HG03442 (cell line): Measurements from ENCODE around the gene IL17RB.

Source experiments
- ATAC-seq: cut with Tn5 transposase; IDR thresholded peaks from one replicate; pipeline ENCODE4 v1.9.1; 2021; ENCODE audit warnings: mild to moderate bottlenecking, moderate library complexity; ENCODE audit not compliant: unreplicated experiment

Gene IL17RB, protein sequence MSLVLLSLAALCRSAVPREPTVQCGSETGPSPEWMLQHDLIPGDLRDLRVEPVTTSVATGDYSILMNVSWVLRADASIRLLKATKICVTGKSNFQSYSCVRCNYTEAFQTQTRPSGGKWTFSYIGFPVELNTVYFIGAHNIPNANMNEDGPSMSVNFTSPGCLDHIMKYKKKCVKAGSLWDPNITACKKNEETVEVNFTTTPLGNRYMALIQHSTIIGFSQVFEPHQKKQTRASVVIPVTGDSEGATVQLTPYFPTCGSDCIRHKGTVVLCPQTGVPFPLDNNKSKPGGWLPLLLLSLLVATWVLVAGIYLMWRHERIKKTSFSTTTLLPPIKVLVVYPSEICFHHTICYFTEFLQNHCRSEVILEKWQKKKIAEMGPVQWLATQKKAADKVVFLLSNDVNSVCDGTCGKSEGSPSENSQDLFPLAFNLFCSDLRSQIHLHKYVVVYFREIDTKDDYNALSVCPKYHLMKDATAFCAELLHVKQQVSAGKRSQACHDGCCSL

GRCh38 chr3:53846134-53846850 lies at the start of gene IL17RB, which contains the start of gene CHDH:
TSS of gene IL17RB (plus strand) at chr3:53846568. CDS start at chr3:53846589, 21 bp downstream.
TSS of gene CHDH (minus strand) at chr3:53846419. CDS start at chr3:53824008, 22,411 bp downstream.
- ATAC-seq, result peak; percentile 33

DNA sequence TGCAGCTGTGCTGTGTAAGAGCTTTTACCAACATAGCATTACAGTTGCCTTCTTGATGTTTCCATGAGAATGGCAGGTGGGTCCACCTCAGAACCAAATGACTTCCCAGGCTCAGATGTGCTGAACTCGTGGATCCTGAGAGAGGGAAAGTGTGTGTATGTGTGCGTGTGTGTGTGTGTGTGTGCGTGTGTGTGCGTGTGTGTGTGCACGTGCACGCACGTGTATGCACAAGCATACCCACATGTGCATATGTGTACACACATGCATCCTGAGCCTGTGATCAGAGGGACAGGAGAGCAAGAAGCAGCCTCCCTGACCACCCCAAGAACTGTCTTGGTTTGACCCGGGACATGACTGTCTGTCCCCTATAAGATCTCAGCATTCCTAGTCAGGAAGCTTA lies 48.2 kb upstream of the IL17RB start:
- ATAC-seq, result no peak

- no peak for ATAC-seq
These were observed 47.0 kb upstream of the IL17RB start for GRCh38 chr3:53799338-53799865.

DNA sequence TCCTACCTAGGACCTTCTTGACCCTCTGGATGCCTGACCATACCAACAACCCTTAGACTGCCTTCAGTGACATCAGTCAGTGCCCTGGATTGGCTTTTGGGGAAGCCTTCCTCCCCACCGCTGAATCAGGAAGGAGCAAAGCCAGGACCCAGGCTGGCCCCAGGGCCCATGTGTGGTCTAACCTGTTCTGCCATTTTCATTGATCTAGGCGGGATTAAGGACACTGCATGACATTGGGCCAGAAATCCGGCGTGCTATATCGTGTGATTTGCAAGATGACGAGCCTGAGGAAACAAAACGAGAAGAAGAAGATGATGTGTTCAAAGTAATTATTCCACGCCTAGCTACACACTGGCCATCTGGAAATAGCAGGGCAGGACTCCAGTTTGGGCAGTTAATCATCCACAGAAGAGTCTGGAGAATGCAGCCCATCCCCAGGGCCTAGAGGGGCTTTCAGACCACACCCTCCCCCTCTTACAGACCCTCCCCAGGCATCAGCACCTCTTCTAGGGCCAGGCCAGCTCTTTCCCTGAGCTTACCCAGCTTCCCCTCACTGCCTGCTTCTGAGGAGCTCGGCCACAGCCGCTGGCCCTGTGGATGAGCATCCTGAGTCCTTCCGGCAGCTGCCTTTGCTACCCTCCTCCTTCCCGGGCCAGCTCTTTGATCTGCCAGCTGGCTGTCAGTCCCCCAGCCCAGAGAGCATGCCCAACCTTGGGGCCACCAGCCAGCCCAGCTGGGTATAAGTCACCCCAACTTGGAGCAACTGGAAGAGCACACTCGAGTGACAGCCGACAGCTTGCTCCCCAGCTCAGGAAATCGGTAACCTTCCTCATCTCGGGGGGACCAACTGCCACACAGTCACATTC lies 46.1 kb upstream of the IL17RB start:
- no peak for ATAC-seq

GRCh38 chr3:53801319-53801718 lies 45.0 kb upstream of the IL17RB start:
- no peak for ATAC-seq

GRCh38 chr3:53802256-53802880 lies 44.0 kb upstream of the IL17RB start:
- ATAC-seq, result no peak

DNA sequence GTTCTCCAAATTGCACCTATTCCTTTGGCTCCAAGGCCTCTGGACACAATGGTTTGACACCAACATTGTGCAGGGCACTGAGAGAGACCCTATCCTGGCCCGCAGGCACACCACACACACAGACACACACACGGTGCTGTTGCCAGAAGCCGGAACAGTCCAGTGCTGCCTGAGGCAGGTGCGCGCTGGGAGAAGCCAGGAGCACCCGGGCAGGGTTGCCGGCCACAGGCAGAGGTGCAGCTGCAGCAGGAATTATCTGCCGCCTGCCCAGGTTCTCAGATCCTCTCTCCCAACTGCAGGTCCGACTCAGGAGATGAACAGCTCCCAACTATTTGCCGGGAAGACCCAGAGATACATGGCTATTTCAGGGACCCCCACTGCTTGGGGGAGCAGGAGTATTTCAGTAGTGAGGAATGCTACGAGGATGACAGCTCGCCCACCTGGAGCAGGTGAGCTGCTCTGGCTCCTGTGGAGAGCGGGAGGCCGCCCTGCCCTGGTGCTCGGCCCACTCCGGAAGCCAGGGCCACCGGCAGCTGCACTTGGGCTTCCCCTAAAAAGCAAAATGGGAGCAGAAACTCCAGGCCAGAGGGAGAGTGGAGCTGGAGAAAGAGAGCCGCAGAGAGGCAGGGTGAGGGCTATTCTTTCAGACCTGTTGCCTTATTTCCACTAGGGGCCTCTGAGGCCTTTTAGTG lies 43.1 kb upstream of the IL17RB start:
- no peak for ATAC-seq

- no peak for ATAC-seq
These were observed 42.3 kb upstream of the IL17RB start for GRCh38 chr3:53803816-53804695.

DNA sequence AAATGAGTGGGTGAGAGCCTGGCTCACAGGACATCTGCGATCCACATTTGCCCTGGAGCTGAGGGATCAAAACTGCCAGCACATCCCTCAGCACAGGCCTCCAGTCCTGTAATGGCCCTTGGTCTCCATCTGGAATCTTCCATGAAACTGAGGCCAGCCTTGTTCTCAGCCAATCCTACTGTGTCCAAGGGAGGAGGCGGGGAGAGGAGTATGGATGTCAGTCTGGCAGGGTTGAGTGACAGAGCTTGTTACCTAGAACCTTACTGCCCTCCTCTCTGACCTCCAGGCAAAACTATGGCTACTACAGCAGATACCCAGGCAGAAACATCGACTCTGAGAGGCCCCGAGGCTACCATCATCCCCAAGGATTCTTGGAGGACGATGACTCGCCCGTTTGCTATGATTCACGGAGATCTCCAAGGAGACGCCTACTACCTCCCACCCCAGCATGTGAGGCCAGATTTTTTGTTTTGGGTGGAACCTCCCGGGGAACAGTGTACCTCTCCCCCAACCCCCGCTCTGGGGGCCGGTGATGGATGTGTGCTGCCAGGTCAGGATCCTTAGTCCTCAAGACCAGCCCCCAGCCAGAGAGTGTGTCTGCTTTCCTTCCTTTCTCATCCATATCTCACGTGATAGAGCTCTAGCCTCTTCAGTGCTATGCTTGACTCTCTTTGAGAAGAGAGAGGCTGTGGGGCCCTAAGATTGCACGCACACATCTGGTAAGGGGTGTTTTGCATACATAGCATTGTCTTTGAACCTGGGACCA lies 41.5 kb upstream of the IL17RB start:
- peak; percentile 68 for ATAC-seq

- no peak for ATAC-seq
These were observed 40.8 kb upstream of the IL17RB start for GRCh38 chr3:53805463-53806159.

DNA sequence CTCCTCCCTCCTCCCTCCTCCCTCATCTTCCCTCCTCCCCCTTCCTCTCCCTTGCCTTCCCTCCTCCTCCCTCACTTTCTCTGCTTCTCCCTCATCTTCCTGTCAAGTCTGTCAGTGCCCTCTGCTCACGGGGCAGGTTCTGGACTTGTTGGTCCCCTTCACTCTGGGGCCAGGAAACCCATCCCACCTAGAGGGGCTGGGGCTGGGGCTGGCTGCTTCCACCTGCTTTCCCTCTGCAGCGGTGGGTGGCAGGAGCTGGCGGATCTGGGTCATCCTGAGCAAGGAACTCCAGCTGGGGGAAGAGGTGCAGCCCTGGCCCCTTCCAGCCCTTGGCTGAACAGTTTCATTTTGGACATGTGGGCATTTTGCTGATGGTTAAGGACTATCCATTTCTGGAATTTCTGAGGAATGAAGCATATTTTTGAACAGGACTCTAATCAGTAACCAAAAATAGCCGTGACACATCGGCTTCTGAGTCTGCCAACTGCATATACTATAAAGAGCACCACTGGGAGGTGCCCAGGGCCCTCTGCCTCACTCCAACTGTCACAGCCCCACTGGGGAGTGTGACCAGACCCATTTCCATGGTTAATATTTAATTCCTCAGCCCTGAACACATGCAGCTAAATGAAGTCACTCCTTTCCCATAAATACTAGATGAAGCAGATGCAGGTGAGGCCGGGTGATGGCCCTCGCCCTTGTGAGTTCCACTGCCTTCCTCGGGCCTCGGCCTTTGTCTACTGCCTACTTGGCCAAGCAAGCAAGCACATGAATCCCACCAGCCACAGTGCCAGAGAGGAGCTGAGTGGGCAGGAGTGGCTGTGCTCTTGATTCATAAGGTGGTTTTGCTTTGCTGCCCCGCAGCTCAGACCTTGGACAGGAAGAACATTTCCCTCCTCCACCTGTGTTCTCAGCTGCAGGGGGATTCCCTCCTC lies 39.9 kb upstream of the IL17RB start:
- ATAC-seq, result peak; percentile 38

DNA sequence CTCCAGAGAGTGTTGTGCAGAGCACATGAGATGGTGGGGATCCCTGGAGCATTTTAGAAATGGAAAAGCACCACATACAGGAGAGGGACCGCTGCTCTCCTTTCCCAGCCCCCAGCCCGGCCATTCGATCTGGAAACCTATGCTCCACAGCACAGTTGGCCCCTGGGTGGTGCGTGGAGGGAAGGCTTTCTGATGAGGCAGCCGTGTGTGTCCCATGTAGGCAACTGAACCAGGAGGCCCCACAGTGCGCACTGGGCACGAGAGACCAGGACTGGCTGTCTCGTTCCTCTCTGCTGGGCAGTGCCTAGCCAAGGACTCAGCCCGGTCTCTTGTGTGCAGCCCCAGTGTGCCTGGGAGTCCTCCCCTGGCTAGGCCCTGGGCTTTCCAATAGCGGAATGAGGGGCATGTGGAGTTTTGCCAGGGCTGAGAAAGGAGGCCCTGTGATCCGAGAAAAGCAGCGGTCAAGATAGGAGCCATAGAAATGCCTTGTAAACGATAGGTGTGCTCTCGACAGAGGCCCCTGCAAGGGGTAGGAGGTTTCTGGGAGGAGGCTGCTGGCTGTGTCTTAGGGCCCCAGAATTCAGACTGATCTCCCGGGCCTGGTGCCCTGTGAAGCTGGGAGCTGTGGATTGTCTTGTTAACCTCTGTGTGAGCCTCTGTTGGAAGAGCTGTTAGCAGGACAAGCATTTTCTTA lies 39.1 kb upstream of the IL17RB start:
- ATAC-seq, result peak; percentile 18

DNA sequence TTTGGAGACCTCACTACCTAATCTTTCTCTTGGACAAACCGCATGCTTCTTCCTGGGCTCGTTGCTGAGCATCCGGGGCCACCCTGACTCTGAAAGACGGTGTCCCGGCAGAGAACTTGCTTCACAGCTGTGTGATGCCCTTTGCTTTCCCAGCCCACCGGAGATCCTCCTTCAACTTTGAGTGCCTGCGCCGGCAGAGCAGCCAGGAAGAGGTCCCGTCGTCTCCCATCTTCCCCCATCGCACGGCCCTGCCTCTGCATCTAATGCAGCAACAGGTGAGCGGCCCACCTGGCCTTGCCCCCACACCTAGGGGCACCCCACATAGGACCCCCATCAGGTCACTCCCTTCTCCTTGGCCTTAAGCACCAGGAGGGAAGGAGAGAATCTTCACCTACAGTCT lies 37.9 kb upstream of the IL17RB start:
- ATAC-seq, result no peak

DNA sequence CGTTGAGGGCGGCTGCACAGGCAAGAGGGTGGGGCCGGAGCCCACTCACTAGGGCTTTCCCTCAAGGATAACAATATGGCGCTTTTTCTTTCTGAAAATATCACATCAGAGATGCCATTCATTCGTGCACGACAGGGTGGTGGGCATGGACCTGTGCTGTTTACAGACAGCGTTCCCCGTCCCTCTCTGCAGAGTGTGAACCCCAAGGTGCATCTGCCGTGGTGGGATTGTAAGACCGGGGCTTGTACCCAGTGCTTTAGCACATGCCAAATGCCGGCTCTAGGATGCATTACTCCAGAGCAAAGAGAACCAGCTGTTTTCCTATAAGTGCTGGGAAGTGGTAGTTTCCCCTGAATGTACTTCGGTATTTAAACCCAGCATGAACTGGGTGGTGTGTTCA lies 37.1 kb upstream of the IL17RB start:
- no peak for ATAC-seq

GRCh38 chr3:53809764-53810400 lies 36.5 kb upstream of the IL17RB start:
- no peak for ATAC-seq
